ENCODE data around the gene ARHGEF17.

Gene ARHGEF17

DNA sequence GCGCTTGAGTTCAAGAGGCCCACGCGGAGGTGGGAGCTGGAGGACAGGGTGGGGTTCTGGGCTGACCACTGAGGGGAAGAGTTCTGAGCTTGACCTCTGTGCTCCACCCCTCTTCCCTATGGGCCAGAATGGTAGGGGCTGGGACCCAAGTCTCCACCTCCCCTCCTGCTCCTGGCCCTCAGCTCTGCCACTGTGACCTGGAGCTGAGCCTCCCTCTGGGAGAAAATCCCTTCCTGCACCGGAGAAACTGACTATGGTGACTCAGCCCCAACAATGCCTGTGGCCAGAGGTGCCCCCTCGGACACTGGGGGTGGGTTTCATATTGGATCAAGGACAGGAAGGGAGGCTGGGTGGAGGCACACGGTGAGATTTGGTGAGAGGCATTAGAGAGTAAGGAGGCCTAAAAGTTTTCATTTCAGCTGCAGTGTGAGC is 91.1 kb downstream of the ARHGEF17 start:
- Histone ChIP-seq H3K4me3 (ENCODE audit: low read length) (no peak overlapping the region), H3K27me3 (replicated peaks; ENCODE audit: insufficient read depth, low read length) (no peaks in the 10 kb centered on the region), H2AFZ (ENCODE audit: low read length) (no peak overlapping the region), H3F3A (ENCODE audit: insufficient read depth, low read length) (no peaks in the 10 kb centered on the region), H3K79me2 (ENCODE audit: low read length) (no peaks in the 10 kb centered on the region), H4K20me1 (ENCODE audit: insufficient read depth, low read length) (no peaks in the 10 kb centered on the region), H3K9me3 (replicated peaks; ENCODE audit: insufficient read depth, low read length) (no peaks in the 10 kb centered on the region), H3K9me2 (replicated peaks; ENCODE audit: insufficient read depth, low read length) (no peaks in the 10 kb centered on the region), H3K9ac (ENCODE audit: low read length) (no peak overlapping the region), H3K4me1 (ENCODE audit: low read length) (no peaks in the 10 kb centered on the region), H3K4me2 (ENCODE audit: low read depth, low read length) (no peak overlapping the region), H3K36me3 (replicated peaks; ENCODE audit: insufficient read depth, low read length) (no peaks in the 10 kb centered on the region), H3K27ac (ENCODE audit: low read length) (no peak overlapping the region)
- DNase-seq: no peak
- TF ChIP-seq, protein P1, sequence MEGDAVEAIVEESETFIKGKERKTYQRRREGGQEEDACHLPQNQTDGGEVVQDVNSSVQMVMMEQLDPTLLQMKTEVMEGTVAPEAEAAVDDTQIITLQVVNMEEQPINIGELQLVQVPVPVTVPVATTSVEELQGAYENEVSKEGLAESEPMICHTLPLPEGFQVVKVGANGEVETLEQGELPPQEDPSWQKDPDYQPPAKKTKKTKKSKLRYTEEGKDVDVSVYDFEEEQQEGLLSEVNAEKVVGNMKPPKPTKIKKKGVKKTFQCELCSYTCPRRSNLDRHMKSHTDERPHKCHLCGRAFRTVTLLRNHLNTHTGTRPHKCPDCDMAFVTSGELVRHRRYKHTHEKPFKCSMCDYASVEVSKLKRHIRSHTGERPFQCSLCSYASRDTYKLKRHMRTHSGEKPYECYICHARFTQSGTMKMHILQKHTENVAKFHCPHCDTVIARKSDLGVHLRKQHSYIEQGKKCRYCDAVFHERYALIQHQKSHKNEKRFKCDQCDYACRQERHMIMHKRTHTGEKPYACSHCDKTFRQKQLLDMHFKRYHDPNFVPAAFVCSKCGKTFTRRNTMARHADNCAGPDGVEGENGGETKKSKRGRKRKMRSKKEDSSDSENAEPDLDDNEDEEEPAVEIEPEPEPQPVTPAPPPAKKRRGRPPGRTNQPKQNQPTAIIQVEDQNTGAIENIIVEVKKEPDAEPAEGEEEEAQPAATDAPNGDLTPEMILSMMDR (IDR thresholded peaks at IDR 0.05; ENCODE audit: low read length): no peak
- no peak for TF ChIP-seq EZH2phosphoT487 (IDR thresholded peaks at IDR 0.05; ENCODE audit: low read length)

GRCh38 chr11:73399636-73400035 is 91.6 kb downstream of the ARHGEF17 start:
- no peak for TF ChIP-seq EZH2 (optimal IDR thresholded peaks at IDR 0.05; ENCODE audit: low read depth, low read length)
- TF ChIP-seq, protein P1 (IDR thresholded peaks at IDR 0.05; ENCODE audit: low read length): no peak
- no peak for TF ChIP-seq EZH2phosphoT487 (IDR thresholded peaks at IDR 0.05; ENCODE audit: low read length)
- Histone ChIP-seq H3K79me2 (ENCODE audit: low read length) (no peaks in the 10 kb centered on the region), H3K4me1 (ENCODE audit: low read length) (no peaks in the 10 kb centered on the region), H3F3A (ENCODE audit: insufficient read depth, low read length) (no peaks in the 10 kb centered on the region), H3K9ac (ENCODE audit: low read length) (no peak overlapping the region), H3K27ac (ENCODE audit: low read length) (no peak overlapping the region), H3K36me3 (replicated peaks; ENCODE audit: insufficient read depth, low read length) (no peaks in the 10 kb centered on the region), H3K4me3 (ENCODE audit: low read length) (no peak overlapping the region), H3K27me3 (replicated peaks; ENCODE audit: insufficient read depth, low read length) (no peaks in the 10 kb centered on the region), H2AFZ (ENCODE audit: low read length) (no peak overlapping the region), H3K9me2 (replicated peaks; ENCODE audit: insufficient read depth, low read length) (no peaks in the 10 kb centered on the region), H4K20me1 (ENCODE audit: insufficient read depth, low read length) (no peaks in the 10 kb centered on the region), H3K9me3 (replicated peaks; ENCODE audit: insufficient read depth, low read length) (no peaks in the 10 kb centered on the region), H3K4me2 (ENCODE audit: low read depth, low read length) (no peak overlapping the region)
- DNase-seq: no peak

DNA sequence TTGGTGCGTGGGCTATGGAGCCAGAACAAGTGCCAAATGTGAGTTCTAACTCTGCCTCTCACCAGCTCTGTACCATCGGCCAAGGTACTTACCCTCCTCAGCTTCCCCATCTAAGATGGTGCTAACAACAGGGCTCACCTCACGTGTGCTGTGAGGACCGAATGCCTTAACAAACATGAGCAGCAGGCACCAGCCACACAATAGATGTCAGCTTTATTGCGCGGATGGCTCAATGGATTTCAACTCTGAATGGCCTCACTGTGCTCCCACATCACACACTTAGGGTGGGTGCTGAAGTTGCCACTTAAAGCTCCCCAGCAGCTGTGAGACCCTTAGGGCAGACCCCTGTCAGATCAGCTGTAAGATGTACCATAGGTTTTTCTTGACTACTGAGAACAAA is 92.2 kb downstream of the ARHGEF17 start:
- Histone ChIP-seq H2AFZ (ENCODE audit: low read length) (no peak overlapping the region), H3K9me2 (replicated peaks; ENCODE audit: insufficient read depth, low read length) (no peaks in the 10 kb centered on the region), H4K20me1 (ENCODE audit: insufficient read depth, low read length) (no peaks in the 10 kb centered on the region), H3K36me3 (replicated peaks; ENCODE audit: insufficient read depth, low read length) (no peaks in the 10 kb centered on the region), H3K4me1 (ENCODE audit: low read length) (no peaks in the 10 kb centered on the region), H3K27me3 (replicated peaks; ENCODE audit: insufficient read depth, low read length) (no peaks in the 10 kb centered on the region), H3K9me3 (replicated peaks; ENCODE audit: insufficient read depth, low read length) (no peaks in the 10 kb centered on the region), H3K4me3 (ENCODE audit: low read length) (no peak overlapping the region), H3K4me2 (ENCODE audit: low read depth, low read length) (no peak overlapping the region), H3K27ac (ENCODE audit: low read length) (no peak overlapping the region), H3K9ac (ENCODE audit: low read length) (no peak overlapping the region), H3K79me2 (ENCODE audit: low read length) (no peaks in the 10 kb centered on the region), H3F3A (ENCODE audit: insufficient read depth, low read length) (no peaks in the 10 kb centered on the region)
- TF ChIP-seq EZH2 (optimal IDR thresholded peaks at IDR 0.05; ENCODE audit: low read depth, low read length): no peak
- DNase-seq: no peak

DNA sequence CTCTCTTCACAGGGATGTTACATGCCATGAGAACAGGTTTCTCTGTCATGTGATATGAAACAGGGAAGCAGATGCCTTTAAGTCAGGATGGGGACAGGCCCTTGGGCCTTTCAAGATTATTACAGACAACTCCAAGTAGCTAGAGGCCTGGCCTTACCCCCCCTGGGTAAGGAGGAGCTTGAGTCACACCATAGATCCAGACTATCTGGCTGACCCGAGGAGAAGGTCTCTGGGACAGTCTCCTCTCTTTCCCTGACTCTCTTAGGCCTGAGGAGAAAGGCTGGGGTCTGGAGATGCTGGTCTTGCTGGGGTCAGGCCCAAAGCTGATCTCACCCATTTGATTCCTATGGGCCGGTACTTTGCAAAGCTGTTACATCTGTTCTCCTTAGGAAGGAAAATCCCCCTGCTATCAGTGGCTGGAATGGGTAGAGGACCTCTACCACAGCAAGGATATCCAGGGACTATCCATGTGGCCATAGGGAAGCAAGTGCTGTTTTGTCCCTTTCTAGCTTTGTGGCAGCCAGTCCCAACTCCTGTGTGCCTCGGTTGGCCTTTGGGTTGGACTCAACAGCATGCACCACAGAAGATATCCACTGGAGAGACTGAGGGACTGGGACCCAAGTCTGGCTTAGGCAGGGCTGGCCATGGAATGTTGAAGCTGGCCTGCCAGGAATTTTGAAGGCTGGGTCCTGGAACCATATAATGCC is 93.3 kb downstream of the ARHGEF17 start:
- TF ChIP-seq, protein P1 (IDR thresholded peaks at IDR 0.05; ENCODE audit: low read length): no peak
- TF ChIP-seq EZH2 (optimal IDR thresholded peaks at IDR 0.05; ENCODE audit: low read depth, low read length): no peak
- no peak for TF ChIP-seq EZH2phosphoT487 (IDR thresholded peaks at IDR 0.05; ENCODE audit: low read length)
- Histone ChIP-seq H3K36me3 (replicated peaks; ENCODE audit: insufficient read depth, low read length) (no peaks in the 10 kb centered on the region), H3K27ac (ENCODE audit: low read length) (no peak overlapping the region), H3K79me2 (ENCODE audit: low read length) (no peaks in the 10 kb centered on the region), H3K27me3 (replicated peaks; ENCODE audit: insufficient read depth, low read length) (no peaks in the 10 kb centered on the region), H3K9me3 (replicated peaks; ENCODE audit: insufficient read depth, low read length) (no peaks in the 10 kb centered on the region), H3K4me3 (ENCODE audit: low read length) (no peak overlapping the region), H2AFZ (ENCODE audit: low read length) (no peak overlapping the region), H4K20me1 (ENCODE audit: insufficient read depth, low read length) (no peaks in the 10 kb centered on the region), H3K9me2 (replicated peaks; ENCODE audit: insufficient read depth, low read length) (no peaks in the 10 kb centered on the region), H3K4me2 (ENCODE audit: low read depth, low read length) (no peak overlapping the region), H3K4me1 (ENCODE audit: low read length) (no peaks in the 10 kb centered on the region), H3F3A (ENCODE audit: insufficient read depth, low read length) (no peaks in the 10 kb centered on the region), H3K9ac (ENCODE audit: low read length) (no peak overlapping the region)
- DNase-seq: no peak

Measured in MM.1S (cell line).